LHCN-M2 (cell line): ENCODE measurements around the gene TTC19. TPM values are rescaled to one million over a fixed set of nuclear protein-coding genes. Genes with fewer than 3 reads are reported as not detected.

ENCODE experiments used
- total RNA-seq: library from RNA; depleted of rRNA; stranded (reverse); fragments of >200 nt; gene quantifications from 2 replicates; pipeline ENCODE4 v1.2.3, GENCODE V29; 2014; rRNA removed

TTC19 gene
- total RNA-seq, 1 experiment from 2014 or later, result 42.0 TPM

Other genes with a start within 250 kb of the TTC19 start
- 27.8 and 31.2 TPM in 2 replicates for gene ADORA2B, start 54.7 kb upstream of the TTC19 start, total RNA-seq
- 16.2 and 16.4 TPM in 2 replicates for gene ZSWIM7, start 120 bp upstream of the TTC19 start, total RNA-seq
- gene NCOR1, start 215.7 kb downstream of the TTC19 start, total RNA-seq, result 43.9 and 65.4 TPM in 2 replicates
- 13.9 and 14.2 TPM in 2 replicates for gene PIGL, start 217.4 kb downstream of the TTC19 start, total RNA-seq